Stimulated activated CD4-positive, alpha-beta T cell treated with anti-CD3 and anti-CD28 coated beads, Interleukin-2, amount 100 ng/mL, for 4 hours (primary cell): Measurements from ENCODE around the gene SLC6A3.

Source experiments
- DNase-seq: peaks from one replicate; pipeline ENCODE4 v3.0.0-alpha.2; 2020; ENCODE audit warnings: low read depth

Gene SLC6A3

DNA sequence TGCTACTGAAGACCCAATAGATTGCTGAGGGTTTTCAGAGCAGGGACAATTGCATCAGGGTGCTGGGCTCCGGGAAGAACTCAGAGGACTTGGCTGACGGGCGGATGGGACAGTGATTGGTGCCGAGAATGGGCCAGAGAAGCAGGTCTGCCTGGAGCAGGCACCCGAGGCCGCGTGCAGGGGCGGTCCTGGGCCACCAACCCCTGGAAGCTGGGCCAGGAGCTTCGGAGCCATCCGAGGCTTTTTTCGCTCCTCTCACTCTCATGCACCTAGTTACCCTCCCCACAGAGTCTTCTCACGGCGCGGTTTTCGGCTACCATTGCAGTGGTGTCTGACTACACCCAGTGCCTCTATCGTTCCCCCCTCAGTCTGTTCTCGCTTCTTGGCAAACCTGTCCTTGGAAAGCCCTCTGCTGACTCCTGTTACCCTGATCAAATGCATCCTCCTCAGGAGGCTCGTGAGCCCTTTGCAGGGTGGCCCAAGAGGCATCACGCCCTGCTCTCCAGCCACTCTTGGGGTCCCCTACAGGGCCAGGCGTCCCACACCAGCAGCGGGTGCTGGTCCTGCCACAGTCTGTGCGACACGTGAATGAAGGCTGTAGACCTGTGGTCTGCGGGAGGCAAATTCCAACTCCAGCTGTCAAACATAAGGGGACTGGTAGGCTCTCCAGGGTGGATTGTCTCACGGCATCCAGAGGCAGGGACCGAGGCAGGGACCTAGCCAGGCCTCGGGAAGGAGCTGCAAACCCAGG, 99.2 kb downstream of the SLC6A3 start:
- no peak for DNase-seq

GRCh38 chr5:1344975-1345838, 100.0 kb downstream of the SLC6A3 start, which contains the start of gene CLPTM1L:
CLPTM1L (minus strand) TSS chr5:1345099; CDS start chr5:1344841, 258 bp downstream.
- DNase-seq = peak; percentile 85

GRCh38 chr5:1343931-1344901, 101.0 kb downstream of the SLC6A3 start:
- no peak for DNase-seq

DNA sequence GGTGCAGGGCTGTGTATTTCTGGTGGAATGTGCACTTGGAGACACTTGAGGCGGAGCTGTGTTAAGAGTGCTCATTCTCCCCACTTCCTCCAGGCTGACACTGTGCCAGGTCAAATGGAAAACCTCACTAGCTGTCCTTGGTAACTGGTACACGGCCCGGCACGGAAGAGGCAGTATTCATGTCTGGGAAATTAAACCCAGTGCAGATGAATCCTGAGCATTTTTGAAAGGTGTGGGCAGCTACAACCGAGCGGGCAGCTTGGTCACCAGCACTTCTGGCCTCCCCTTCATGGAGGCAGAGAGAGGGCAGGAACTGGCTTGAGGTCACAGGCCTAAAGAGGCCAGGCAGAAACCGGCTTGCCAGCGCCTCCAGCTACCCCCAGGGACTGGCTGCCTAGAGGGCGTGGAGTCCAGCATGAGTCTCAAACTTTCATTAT, 101.9 kb downstream of the SLC6A3 start:
- no peak for DNase-seq
